Tibial nerve (tissue), 4 donors: ENCODE data around the gene CEP250.

Source experiments
- CTCF ChIP-seq, 5 experiments: fragments of 200-600 bp in 3 of 5; fragments of 450-650 bp in 2 of 5; sonication (generic) in 3 of 5; IDR thresholded peaks; one replicate each; pipeline ENCODE4 v1.5.1; 2016 to 2019; ENCODE audit warnings: antibody characterized with exemption in 5 of 5, mild to moderate bottlenecking in 3 of 5, moderate library complexity in 2 of 5
- EP300 ChIP-seq, 2 donors: sonication (generic); formaldehyde crosslinking; IDR thresholded peaks; one replicate each; pipeline ENCODE4 v1.6.1; 2017; ENCODE audit warnings: antibody characterized with exemption in 2 of 2, mild to moderate bottlenecking in 1 of 2

DNA sequence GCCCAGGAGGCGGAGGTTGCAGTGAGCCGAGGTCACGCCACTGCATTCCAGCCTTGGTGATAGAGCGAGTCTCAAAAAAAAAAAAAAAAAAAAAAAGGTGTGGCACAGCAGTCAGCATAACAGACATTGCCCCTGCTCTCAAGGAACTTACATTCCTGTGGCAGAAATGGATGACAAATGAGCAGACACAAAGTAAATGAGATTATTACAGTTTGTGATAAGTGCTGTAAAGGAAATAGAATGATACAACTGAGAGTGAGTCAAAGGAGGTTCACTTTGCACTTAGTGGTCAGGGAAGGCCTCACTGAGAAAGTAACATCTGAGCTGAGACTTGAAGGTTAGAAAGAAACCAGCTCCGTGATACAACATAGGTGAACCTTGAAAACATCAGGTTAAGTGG, 36.4 kb downstream of the CEP250 start:
- TF ChIP-seq CTCF (IDR thresholded peaks at IDR 0.05) (no peak), EP300 (IDR thresholded peaks at IDR 0.05) (no peak)
